ENCODE data around the gene BICRA.

DNA sequence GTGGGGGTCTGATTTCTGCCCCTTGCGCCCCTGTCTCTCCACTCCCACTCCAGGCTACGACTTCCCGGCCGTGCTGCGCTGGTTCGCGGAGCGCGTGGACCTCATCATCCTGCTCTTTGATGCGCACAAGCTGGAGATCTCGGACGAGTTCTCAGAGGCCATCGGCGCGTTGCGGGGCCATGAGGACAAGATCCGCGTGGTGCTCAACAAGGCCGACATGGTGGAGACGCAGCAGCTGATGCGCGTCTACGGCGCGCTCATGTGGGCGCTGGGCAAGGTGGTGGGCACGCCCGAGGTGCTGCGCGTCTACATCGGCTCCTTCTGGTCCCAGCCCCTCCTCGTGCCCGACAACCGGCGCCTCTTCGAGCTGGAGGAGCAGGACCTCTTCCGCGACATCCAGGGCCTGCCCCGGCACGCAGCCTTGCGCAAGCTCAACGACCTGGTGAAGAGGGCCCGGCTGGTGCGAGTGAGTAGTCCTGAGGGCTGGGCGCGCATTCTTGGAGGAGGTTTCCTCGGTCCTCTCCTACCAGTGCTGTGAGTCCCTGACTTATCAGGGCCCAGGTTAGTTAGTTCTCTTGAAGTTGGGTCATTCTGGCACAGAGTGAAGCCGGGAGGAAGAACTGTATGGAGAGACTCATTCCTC lies 116.9 kb downstream of the BICRA start:
- TF ChIP-seq, protein P1, sequence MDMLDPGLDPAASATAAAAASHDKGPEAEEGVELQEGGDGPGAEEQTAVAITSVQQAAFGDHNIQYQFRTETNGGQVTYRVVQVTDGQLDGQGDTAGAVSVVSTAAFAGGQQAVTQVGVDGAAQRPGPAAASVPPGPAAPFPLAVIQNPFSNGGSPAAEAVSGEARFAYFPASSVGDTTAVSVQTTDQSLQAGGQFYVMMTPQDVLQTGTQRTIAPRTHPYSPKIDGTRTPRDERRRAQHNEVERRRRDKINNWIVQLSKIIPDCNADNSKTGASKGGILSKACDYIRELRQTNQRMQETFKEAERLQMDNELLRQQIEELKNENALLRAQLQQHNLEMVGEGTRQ (CRISPR knock-in tag; IDR thresholded peaks at IDR 0.05), result no peak
- TF ChIP-seq JUND (IDR thresholded peaks at IDR 0.05; ENCODE audit: borderline replicate concordance, low read depth, low read length), result no peak
- TF ChIP-seq JUND (tag; IDR thresholded peaks at IDR 0.05; ENCODE audit: borderline replicate concordance, low read depth, low read length), result no peak
- TF ChIP-seq MEIS2 (IDR thresholded peaks at IDR 0.05; ENCODE audit: partially characterized antibody), result no peak
- TF ChIP-seq, protein P2, sequence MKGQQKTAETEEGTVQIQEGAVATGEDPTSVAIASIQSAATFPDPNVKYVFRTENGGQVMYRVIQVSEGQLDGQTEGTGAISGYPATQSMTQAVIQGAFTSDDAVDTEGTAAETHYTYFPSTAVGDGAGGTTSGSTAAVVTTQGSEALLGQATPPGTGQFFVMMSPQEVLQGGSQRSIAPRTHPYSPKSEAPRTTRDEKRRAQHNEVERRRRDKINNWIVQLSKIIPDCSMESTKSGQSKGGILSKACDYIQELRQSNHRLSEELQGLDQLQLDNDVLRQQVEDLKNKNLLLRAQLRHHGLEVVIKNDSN (CRISPR knock-in tag; IDR thresholded peaks at IDR 0.05), result no peak
- TF ChIP-seq, protein P3, sequence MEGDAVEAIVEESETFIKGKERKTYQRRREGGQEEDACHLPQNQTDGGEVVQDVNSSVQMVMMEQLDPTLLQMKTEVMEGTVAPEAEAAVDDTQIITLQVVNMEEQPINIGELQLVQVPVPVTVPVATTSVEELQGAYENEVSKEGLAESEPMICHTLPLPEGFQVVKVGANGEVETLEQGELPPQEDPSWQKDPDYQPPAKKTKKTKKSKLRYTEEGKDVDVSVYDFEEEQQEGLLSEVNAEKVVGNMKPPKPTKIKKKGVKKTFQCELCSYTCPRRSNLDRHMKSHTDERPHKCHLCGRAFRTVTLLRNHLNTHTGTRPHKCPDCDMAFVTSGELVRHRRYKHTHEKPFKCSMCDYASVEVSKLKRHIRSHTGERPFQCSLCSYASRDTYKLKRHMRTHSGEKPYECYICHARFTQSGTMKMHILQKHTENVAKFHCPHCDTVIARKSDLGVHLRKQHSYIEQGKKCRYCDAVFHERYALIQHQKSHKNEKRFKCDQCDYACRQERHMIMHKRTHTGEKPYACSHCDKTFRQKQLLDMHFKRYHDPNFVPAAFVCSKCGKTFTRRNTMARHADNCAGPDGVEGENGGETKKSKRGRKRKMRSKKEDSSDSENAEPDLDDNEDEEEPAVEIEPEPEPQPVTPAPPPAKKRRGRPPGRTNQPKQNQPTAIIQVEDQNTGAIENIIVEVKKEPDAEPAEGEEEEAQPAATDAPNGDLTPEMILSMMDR (IDR thresholded peaks at IDR 0.05 in 2 of 3, conservative IDR thresholded peaks at IDR 0.05 in 1 of 3; ENCODE audit: insufficient read depth in 2 of 3, low read depth in 1 of 3, low read length in 3 of 3), result no peak
- TF ChIP-seq NFE2L1 (tag; IDR thresholded peaks at IDR 0.05; ENCODE audit: borderline replicate concordance, low read depth), result no peak
- TF ChIP-seq FOS (IDR thresholded peaks at IDR 0.05; ENCODE audit: extremely low read depth, insufficient read length), result no peak
- TF ChIP-seq, protein P4, sequence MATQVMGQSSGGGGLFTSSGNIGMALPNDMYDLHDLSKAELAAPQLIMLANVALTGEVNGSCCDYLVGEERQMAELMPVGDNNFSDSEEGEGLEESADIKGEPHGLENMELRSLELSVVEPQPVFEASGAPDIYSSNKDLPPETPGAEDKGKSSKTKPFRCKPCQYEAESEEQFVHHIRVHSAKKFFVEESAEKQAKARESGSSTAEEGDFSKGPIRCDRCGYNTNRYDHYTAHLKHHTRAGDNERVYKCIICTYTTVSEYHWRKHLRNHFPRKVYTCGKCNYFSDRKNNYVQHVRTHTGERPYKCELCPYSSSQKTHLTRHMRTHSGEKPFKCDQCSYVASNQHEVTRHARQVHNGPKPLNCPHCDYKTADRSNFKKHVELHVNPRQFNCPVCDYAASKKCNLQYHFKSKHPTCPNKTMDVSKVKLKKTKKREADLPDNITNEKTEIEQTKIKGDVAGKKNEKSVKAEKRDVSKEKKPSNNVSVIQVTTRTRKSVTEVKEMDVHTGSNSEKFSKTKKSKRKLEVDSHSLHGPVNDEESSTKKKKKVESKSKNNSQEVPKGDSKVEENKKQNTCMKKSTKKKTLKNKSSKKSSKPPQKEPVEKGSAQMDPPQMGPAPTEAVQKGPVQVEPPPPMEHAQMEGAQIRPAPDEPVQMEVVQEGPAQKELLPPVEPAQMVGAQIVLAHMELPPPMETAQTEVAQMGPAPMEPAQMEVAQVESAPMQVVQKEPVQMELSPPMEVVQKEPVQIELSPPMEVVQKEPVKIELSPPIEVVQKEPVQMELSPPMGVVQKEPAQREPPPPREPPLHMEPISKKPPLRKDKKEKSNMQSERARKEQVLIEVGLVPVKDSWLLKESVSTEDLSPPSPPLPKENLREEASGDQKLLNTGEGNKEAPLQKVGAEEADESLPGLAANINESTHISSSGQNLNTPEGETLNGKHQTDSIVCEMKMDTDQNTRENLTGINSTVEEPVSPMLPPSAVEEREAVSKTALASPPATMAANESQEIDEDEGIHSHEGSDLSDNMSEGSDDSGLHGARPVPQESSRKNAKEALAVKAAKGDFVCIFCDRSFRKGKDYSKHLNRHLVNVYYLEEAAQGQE (IDR thresholded peaks at IDR 0.05; ENCODE audit: borderline replicate concordance), result no peak
- TF ChIP-seq, protein P4 (CRISPR knock-in tag; IDR thresholded peaks at IDR 0.05; ENCODE audit: low read depth), result no peak
- TF ChIP-seq, protein P5, sequence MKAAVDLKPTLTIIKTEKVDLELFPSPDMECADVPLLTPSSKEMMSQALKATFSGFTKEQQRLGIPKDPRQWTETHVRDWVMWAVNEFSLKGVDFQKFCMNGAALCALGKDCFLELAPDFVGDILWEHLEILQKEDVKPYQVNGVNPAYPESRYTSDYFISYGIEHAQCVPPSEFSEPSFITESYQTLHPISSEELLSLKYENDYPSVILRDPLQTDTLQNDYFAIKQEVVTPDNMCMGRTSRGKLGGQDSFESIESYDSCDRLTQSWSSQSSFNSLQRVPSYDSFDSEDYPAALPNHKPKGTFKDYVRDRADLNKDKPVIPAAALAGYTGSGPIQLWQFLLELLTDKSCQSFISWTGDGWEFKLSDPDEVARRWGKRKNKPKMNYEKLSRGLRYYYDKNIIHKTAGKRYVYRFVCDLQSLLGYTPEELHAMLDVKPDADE (conservative IDR thresholded peaks at IDR 0.05; ENCODE audit: control insufficient read depth, low read depth, low read length), result no peak

All from K562 (cell line).